Astrocyte (in vitro differentiated cells and primary cell): ENCODE data around the gene MYBL2.

Experiments
- CTCF ChIP-seq: IDR thresholded peaks from 2 replicates; pipeline ENCODE4 v1.5.1; 2011; ENCODE audit warnings: low read depth, mild to moderate bottlenecking, inconsistent platforms, low read length, moderate library complexity; ENCODE audit not compliant: insufficient read depth
- EZH2 ChIP-seq: IDR thresholded peaks from 2 replicates; pipeline ENCODE4 v1.6.1; 2012; ENCODE audit warnings: mild to moderate bottlenecking, low read length, inconsistent platforms; ENCODE audit not compliant: insufficient read depth

DNA sequence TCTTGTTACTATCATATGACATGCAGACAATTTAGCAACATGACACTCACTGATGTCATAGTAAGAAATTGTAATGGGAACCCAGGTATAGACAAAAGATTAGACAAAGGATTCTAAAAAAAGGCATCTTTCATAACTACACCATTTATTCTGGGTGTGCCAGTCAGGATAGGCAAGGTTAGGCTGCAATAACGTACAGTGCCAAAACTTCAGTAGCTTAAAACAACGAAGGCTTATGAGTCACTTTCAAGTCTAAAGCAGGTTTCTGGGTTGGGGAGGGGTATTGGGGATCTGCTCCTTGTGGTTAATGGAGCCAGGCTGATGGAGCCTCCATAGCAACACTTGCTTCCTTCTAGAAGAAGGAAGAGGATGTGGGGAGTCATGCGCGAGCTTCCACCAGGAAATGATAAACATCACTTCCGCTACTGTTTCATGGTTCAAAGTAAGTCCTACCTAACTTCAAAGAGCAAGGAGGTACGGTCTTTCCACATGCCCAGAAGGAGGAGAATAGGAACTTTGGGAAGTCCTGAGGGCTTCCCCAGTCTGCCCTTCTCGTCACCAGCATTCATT, 61.9 kb downstream of the MYBL2 start:
- TF ChIP-seq EZH2 (no peak), CTCF (no peak)
